ENCODE measurements around the gene TXNDC17.

DNA sequence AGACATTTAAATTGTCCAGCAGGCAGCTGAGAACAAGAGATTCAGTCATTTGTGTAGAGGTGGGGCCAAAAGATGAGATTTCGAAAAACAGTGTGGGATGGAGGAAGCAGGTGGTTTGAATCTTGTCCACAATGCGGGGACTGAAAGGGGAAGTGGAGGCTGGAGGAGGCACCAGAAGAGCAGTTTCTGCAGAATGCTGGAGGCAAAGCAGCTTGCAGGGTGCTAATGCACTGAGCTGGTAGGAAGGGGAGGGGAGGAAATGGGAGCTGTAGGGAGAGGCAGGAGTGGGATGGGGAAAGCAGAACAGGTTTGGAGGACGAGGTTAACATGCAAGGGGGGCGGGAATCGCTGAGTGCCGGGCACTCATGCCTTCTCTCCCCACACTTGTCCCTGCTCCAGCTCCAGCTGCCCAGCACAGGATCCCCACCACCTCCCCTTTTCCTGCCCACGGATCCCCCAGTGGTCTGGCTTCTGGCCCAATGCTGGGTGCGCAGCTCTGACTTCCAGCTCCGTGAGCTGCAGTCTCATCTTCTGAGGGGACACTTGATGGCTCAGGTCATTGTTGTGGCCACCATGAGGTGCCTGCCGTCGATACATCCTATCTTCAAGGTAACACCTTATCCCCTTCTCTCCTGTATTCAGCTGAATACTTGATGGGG, 20.1 kb downstream of the TXNDC17 start:
- TF ChIP-seq CTCF (conservative IDR thresholded peaks at IDR 0.05; ENCODE audit: low read depth, low read length), result no peak
- TF ChIP-seq POLR2A (IDR thresholded peaks at IDR 0.05; ENCODE audit: low read depth, low read length), result no peak
- TF ChIP-seq MAZ (IDR thresholded peaks at IDR 0.05; ENCODE audit: borderline replicate concordance, low read depth, low read length), result no peak

Measured in IMR-90 (cell line).